GM21447 (cell line): Measurements from ENCODE around the gene ARMC9.

Source experiments
- ATAC-seq: cut with Tn5 transposase; IDR thresholded peaks from one replicate; pipeline ENCODE4 v1.9.1; 2021; ENCODE audit not compliant: unreplicated experiment

Gene ARMC9

GRCh38 chr2:231378026-231378722 is 179.7 kb downstream of the ARMC9 start:
- ATAC-seq = no peak

DNA sequence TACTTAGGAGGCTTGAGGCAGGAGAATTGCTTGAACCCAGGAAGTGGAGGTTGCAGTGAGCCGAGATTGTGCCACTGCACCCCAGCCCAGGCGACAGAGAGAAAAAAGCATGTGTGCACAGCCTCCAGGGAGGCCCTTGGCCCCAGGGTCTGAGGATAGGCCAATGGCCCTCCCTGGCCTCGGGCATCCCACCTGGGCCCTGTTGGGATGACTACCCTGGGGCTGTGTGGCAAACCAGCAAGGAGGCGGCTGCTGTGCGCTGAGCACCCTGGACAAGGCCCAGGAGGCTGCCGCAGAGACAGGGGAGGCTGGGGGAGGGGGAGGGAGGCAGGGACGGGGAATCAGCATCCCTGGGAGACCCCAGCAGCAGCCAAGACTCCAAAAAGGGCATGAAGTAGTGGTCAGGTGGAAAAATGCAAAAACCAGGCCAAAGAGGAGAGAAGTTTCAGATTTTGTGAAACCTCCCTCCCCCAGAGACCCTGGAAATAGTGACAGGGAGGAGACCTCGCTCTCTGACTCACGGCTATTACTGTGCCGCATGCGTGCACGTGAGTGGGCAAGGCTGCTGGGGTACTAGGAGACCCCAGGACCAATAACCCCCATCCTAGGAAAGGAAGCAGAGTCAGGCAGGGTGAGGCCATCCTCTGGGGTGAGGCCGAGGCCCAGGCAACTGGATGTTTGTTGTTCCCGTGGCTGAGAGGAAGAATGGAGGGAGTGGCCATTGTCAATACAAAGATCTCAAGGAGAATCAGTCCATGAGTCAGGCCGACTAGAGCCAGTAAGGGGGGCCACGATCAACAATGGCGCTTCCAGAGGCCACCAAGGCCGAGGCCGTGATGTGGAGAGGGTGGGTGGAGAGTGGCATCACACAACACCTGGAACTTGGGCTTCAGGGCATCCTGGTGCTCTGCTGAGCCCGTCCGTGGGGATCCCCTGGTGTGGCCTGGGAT is 181.1 kb downstream of the ARMC9 start:
- ATAC-seq = no peak

- ATAC-seq = no peak
Measured at GRCh38 chr2:231380307-231380706, 181.9 kb downstream of the ARMC9 start.

DNA sequence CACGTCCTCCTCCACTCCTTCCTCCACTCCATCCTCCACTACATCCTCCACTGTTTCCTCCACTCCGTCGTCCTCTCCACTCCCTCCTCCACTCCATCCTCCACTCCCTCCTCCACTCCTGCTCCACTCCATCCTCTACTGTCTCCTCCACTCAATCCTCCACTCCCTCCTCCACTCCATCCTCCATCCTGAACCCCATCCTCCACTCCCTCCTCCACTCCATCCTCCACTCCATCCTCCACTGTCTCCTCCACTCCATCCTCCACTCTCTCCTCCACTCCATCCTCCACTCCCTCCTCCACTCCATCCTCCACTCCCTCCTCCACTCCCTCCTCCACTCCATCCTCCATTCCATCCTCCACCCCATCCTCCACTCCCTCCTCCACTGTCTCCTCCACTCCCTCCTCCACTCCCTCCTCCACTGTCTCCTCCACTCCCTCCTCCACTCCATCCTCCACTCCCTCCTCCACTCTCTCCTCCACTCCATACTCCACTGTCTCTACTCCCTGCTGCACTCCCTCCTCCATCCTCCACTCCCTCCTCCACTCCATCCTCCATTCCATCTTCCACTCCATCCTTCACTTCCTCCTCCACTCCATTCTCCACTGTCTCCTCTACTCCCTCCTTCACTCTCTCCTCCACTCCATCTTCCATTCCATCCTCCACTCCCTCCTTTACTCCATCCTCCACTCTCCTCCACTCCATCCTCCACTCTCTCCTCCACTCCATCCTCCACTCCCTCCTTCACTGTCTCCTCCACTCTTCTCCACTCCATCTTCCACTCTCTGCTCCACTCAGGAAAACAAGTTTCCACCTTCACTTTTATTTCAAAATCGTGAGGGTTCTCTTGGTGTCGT is 182.8 kb downstream of the ARMC9 start:
- ATAC-seq = no peak

DNA sequence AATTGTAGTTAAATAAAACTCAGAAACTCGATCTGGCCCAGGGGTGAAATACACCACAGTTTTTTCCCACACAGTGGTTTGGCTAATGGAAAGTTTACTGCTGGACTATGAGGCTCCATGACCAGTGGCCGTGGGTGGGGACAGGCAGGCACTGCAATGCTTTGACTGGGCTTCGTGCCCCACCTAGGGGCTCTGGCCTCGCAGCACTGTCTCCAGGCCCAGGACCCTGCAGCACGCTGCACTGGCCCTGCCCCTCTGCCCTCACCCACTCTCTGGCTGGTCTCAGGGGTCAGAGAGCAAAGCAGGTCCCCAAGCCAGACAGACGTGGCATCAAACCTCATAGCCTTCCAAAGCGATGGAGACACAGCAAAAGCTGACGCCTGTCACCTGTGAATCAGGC is 183.7 kb downstream of the ARMC9 start:
- ATAC-seq = no peak

DNA sequence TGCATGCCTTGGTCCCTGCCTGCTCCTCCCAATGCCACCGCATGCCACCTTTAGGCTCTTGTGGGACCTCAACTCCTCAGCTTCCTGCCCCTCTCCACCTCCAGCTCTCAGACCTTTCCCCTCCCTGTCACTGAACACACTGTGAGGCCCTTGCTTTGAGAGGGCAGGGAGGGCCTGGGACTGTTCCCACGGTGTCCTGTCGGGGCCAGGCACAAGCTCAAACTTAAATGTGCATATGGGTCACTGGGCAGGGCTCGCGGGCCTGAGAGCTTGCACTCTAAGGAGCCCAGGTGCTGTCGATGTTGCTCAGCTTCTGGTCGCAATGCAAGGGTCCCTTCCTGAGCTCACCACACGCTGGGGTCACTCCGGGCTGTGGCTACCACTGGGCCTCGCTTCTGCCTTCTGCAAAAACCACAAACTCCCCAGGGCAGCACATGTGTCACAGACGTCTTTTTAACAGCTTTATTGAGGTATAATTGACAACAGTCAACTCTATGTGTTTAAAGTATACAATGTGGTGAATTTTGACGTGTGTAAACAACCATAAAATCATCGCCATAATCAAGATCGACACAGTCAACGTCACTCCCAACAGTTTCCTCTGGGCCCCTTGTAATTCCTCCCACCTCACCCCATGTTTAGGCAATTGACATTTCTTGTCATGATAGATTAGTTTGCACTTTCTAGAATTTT is 185.1 kb downstream of the ARMC9 start:
- ATAC-seq = no peak

DNA sequence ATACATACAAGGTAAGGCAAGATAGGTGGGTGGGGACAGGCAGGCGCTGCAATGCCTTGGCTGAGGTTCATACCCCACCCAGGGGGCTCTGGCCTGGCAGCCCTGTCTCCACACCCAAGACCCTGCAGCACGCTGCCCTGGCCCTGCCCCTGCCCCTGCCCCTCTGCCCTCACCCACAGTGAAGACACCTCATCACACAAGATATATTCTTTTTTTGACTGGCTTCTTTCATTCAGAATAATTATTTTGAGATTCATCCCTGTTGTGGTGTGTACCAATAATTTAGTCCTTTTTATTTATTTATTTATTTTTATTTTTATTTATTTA is 185.6 kb downstream of the ARMC9 start:
- ATAC-seq = no peak

DNA sequence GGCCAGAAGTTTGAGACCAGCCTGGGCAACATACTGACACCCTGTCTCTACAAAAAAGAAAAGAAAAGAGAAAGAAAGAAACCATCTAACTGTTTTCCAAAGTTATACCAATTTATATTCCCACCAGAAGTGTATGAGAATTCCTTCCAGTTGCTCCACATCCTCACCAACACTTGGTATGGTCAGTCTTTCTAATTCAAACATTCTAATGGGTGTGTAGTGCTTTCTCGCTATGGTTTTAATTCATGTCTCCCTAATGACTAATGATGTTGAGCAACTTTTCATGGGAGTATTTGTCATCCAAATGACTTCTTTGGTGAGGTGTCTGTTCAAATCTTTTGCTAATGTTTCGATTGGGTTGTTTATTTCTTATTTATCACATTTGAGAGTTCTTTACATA is 186.5 kb downstream of the ARMC9 start:
- no peak for ATAC-seq

DNA sequence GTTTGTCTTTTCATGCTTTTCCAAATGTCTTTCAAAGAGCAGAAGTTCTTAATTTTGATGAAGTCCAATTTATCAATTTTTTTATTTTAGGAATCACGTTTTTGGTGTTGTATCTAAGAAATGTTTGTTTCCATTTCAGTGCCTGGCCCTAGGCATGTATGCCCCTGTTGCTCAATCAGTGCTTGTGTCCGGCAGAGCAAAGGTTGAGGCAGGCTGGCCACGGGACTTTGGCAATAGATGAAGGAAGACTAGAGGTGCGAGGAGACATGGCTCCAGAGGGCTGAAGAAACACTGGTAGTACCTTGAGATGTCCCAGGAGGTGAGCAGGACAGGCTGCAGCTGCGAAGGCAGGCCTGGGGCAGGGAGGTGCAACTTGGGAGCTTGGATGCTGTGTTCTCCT is 187.0 kb downstream of the ARMC9 start:
- no peak for ATAC-seq

GRCh38 chr2:231386446-231386845 is 188.0 kb downstream of the ARMC9 start:
- no peak for ATAC-seq

- ATAC-seq = no peak
Measured at GRCh38 chr2:231387904-231388724, 189.7 kb downstream of the ARMC9 start.

DNA sequence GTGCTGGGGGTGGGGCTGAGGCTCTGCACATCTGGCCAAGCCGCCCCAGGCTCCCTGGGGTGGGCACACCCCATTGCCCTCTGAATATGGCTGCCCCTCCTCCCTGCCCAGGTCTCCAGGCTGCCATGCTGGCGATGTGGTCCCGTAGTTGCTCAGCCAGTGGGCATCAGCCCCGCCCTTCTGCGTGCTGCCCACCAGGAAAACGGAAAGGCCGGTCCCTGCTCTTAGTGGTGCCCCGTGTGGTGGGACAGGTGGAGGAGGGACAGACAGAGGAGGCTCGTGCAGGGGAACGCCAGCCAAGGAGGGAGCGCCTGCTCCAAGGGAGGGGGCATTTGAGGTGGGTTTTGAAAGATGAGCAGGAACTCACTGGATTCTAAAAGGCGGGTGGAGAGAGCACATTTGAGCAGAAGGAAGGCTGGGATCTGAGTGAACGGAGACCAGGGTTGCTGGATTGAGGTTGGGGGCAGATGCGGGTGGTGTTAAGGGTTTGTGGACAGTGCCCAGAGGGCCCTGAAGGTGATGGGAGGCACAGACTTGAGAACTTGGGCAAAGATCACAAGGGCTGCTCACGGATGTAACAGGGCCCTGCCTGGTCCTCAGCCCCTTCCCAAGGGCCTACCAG is 190.4 kb downstream of the ARMC9 start:
- no peak for ATAC-seq

- ATAC-seq = no peak
Measured at GRCh38 chr2:231390667-231391066, 192.2 kb downstream of the ARMC9 start.

DNA sequence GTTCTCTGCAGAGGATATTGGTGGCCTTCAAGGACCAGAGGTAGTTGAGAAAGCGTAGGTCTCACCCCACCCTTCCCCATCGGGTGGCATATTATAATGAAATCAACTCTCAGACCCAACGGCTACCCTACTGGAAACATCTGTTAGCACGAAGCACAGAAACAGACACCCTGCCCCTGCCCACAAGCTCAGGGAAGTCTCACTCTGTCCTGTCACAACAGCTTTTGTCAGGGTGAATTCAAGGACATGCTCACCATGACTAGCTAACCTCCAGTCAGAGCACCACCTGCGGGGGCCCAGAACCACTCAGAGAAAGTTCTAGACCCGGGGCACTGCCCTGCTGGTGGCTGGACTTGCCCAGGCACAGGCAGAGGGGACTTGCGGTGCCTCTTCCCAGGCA is 193.6 kb downstream of the ARMC9 start:
- no peak for ATAC-seq

DNA sequence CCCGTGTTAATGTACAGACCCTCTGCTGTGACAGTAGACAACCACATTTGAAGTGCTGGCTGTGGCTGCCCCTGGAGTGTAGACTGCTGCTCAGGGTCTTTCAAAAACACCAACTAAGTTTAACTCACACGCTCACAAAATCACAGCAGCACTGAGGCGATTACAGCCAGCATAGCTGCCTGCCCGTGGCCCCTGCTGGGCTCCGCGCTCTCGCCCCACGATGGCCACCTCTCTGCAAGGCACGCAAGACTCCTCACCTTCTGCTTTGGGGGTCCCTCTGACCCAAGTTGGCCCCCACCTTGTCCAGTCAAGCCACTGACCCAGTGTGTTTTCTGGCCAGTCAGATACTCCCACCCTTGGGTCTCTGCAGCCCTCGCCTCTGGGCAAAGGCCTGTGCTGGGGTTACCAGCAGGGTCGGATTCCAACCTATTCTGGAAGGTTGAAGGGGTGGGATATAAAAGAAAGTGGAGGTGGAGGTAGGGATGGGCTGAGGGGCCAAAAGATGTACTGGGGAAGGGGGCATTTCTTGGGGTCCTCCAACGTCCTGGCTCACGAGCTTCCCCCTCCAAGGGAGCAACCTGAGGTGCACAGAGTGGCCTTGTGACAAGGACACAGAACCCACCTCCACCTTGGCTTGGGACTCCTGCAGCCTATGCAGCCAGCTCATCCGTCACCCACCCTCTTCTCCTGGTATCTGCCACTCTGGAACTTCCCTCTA is 194.2 kb downstream of the ARMC9 start:
- no peak for ATAC-seq

GRCh38 chr2:231393149-231394131 is 195.0 kb downstream of the ARMC9 start:
- ATAC-seq = peak; percentile 49

- ATAC-seq = peak; percentile 56
Measured at GRCh38 chr2:231394211-231395141, 196.0 kb downstream of the ARMC9 start.
